Esophagus muscularis mucosa (tissue), 4 donors: Measurements from ENCODE around the gene NPLOC4. TPM values are rescaled to one million over a fixed set of nuclear protein-coding genes. Genes with fewer than 3 reads are reported as not detected.

Experiments
- DNase-seq: peaks from one replicate; pipeline ENCODE4 v3.0.0-alpha.2; 2017; ENCODE audit errors: extremely low spot score
- H3K27ac ChIP-seq, 4 donors: fragments of 200-600 bp; sonication (generic); replicated peaks in 1 of 4; 1 replicate in 3 of 4; 2 replicates in 1 of 4; pipeline ENCODE4 v1.5.1; 2016 to 2019; ENCODE audit warnings: mild to moderate bottlenecking in 1 of 4
- H3K27me3 ChIP-seq, 4 donors: fragments of 200-600 bp; sonication (generic); one replicate each; pipeline versions ENCODE4 v1.5.1 to v1.6.0; 2016 to 2019
- H3K36me3 ChIP-seq, 4 donors: fragments of 200-600 bp; sonication (generic); one replicate each; pipeline ENCODE4 v1.5.1; 2016 to 2019
- H3K4me1 ChIP-seq, 4 donors: fragments of 200-600 bp; sonication (generic); one replicate each; pipeline ENCODE4 v1.5.1; 2016 to 2019
- H3K4me3 ChIP-seq, 4 donors: fragments of 200-600 bp; sonication (generic); 1 replicate in 2 of 4; 2 replicates in 2 of 4; pipeline ENCODE4 v1.5.1; 2016 to 2019; ENCODE audit warnings: mild to moderate bottlenecking in 4 of 4, moderate library complexity in 1 of 4
- H3K9me3 ChIP-seq, 4 donors: fragments of 200-600 bp; sonication (generic); 1 replicate in 3 of 4; 2 replicates in 1 of 4; pipeline ENCODE4 v1.5.1; 2016 to 2019
- EP300 ChIP-seq: sonication (generic); formaldehyde crosslinking; IDR thresholded peaks from one replicate; pipeline ENCODE4 v1.6.1; 2017; ENCODE audit warnings: antibody characterized with exemption
- POLR2A ChIP-seq: fragments of 450-650 bp; IDR thresholded peaks from one replicate; pipeline ENCODE4 v1.6.1; 2017; ENCODE audit warnings: antibody characterized with exemption, moderate library complexity, mild to moderate bottlenecking, low read depth
- POLR2AphosphoS5 ChIP-seq, 2 donors: sonication (generic); formaldehyde crosslinking; IDR thresholded peaks; one replicate each; pipeline ENCODE4 v1.6.1; 2017; ENCODE audit warnings: antibody characterized with exemption in 2 of 2
- whole genome bisulfite sequencing: methylation state at CpG from one replicate; pipeline ENCODE4 v1.1.5; 2018; 5-methylcytosine and 5-hydroxymethylcytosine counted together
- intact Hi-C: fragments of 100-400 bp; cut with DNase I; formaldehyde crosslinking; loops from one replicate; pipeline ENCODE4 v1.15.1; 2023
- total RNA-seq, 4 donors: library from RNA; depleted of rRNA; stranded (reverse); fragments of >200 nt; gene quantifications; one replicate each; pipeline versions ENCODE4 v1.1.0 to v1.2.1, GENCODE V29; 2016
- TF ChIP-seq, protein P1 (sequence below), 3 experiments: fragments of 200-600 bp in 2 of 3; fragments of 450-650 bp in 1 of 3; sonication (generic) in 2 of 3; IDR thresholded peaks; one replicate each; pipeline ENCODE4 v1.5.1; 2017 to 2019; ENCODE audit warnings: antibody characterized with exemption in 3 of 3, mild to moderate bottlenecking in 2 of 3, moderate library complexity in 1 of 3

NPLOC4 gene
- total RNA-seq, 4 donors from 2014 or later, result 58.1 to 86.6 (median 65.7) TPM

DNA sequence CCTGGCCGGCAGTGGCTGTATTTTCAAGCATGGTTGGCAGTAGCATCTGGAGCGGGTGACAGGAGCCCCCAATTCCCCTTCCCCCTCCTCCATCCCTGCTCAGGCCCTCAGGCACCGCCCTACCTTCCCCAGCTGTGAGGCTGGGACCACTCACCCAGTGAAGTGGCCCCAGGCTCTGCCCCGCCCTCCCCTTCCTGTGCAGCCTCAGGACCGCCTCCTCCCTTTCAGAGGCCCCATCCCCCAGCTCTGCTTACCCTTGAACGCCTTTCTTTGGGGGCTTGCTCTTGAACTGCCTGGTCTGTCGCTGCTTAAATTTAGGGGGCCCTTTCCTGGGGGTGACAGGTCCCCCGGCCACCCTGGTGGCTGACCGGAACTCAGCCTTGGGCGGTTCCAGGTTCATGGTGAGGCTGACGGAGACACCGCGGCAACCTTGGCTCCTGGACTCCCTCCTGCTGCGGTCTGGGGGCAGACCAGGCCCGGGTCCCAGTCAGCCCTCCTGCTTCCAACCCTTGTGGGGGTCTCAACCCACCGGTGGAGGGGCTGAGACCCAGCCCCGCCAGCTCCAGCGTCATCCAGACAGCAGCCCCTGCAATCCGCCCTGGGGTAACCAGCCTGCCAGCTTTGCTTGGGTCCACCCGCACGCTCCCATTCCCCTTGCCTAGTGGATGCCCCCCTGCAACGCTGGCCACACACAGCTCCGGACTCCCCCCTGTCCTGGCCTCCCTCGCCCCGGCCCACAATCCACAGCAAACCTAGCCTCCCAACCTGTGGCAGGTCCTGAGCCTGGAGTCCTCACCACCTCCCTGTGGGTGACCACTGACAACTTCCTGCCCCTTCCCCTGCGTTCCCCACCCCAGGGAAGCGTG is 16.2 kb upstream of the NPLOC4 start:
- 27% methylated on average over 8 of the region's 27 CpGs for WGBS
- no peak for TF ChIP-seq POLR2AphosphoS5 (IDR thresholded peaks at IDR 0.05)
- no peak for TF ChIP-seq POLR2A
- TF ChIP-seq EP300, result no peak
- TF ChIP-seq, protein P1, sequence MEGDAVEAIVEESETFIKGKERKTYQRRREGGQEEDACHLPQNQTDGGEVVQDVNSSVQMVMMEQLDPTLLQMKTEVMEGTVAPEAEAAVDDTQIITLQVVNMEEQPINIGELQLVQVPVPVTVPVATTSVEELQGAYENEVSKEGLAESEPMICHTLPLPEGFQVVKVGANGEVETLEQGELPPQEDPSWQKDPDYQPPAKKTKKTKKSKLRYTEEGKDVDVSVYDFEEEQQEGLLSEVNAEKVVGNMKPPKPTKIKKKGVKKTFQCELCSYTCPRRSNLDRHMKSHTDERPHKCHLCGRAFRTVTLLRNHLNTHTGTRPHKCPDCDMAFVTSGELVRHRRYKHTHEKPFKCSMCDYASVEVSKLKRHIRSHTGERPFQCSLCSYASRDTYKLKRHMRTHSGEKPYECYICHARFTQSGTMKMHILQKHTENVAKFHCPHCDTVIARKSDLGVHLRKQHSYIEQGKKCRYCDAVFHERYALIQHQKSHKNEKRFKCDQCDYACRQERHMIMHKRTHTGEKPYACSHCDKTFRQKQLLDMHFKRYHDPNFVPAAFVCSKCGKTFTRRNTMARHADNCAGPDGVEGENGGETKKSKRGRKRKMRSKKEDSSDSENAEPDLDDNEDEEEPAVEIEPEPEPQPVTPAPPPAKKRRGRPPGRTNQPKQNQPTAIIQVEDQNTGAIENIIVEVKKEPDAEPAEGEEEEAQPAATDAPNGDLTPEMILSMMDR (IDR thresholded peaks at IDR 0.05), result no peak
- H3K27ac ChIP-seq, result no peak overlapping the region
- no peak overlapping the region for H3K4me3 ChIP-seq
- H3K9me3 ChIP-seq, result peaks cover 0 to 7% (median 5%) of the 10 kb centered on the region in 4 donors
- DNase-seq, result no peak
- no peaks in the 10 kb centered on the region for H3K36me3 ChIP-seq
- peaks cover 0 to 77% (median 26%) of the 10 kb centered on the region in 4 donors for H3K27me3 ChIP-seq
- H3K4me1 ChIP-seq, result peaks cover 0 to 4% (median 1%) of the 10 kb centered on the region in 4 donors
- intact Hi-C loops, result no loop called here

DNA sequence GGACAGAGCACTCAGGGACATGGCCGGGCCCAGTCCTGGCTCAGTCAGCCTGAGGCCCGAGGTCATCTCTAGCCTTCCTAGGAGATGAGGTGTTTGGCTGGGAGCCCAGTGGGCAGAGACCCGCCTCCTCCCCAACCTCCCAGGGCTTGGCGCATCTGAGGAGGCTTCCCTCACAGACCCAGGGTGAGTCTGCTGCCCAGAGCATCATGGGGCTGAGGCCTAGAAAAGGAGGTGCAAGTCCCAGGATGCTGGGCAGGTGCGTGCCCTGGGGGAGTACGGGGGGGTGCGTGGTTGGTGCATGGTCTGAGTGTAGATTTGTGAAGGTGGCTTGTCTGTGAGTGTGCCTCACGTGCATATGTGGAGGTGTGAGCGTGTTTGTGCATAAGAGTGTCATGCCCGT is 14.8 kb upstream of the NPLOC4 start:
- no peak overlapping the region for H3K4me3 ChIP-seq
- H3K36me3 ChIP-seq, result no peaks in the 10 kb centered on the region
- H3K9me3 ChIP-seq, result peaks cover 0 to 7% (median 5%) of the 10 kb centered on the region in 4 donors
- 89% methylated on average over 8 of the region's 10 CpGs for WGBS
- intact Hi-C loops, result no loop called here
- no peak for TF ChIP-seq POLR2AphosphoS5 (IDR thresholded peaks at IDR 0.05)
- TF ChIP-seq, protein P1 (IDR thresholded peaks at IDR 0.05), result no peak
- no peak for TF ChIP-seq POLR2A
- TF ChIP-seq EP300, result no peak
- no peak overlapping the region for H3K27ac ChIP-seq
- DNase-seq, result no peak
- H3K27me3 ChIP-seq, result peaks cover 0 to 92% (median 28%) of the 10 kb centered on the region in 4 donors
- H3K4me1 ChIP-seq, result peaks cover 0 to 8% (median 3%) of the 10 kb centered on the region in 4 donors

DNA sequence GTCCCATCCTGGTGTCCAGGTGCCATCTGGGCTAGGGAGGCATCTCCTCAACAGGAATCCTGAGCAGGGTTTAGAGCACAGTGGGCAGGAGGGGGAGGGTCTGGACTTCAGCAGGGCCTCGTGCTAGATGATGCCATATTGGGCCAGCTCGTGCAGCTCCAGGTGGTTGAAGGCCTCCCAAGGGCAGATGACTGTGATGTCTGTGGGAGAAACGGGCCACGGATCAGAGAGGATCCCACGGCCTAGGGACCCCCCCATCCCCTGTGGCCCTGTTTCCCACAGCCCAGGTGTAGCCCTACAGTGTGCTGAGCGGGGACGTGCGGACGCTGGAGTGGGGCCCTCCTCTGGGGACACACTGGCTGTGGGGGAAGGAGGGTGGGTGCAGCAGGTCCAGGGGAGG is 14.0 kb upstream of the NPLOC4 start:
- no peak overlapping the region for H3K4me3 ChIP-seq
- no peak for DNase-seq
- H3K4me1 ChIP-seq, result peaks cover 0 to 8% (median 3%) of the 10 kb centered on the region in 4 donors
- TF ChIP-seq POLR2AphosphoS5 (IDR thresholded peaks at IDR 0.05) (no peak), POLR2A (no peak), EP300 (no peak)
- TF ChIP-seq, protein P1 (IDR thresholded peaks at IDR 0.05), result no peak
- intact Hi-C loops, result no loop called here
- WGBS, result 71% methylated on average over 5 of the region's 9 CpGs
- no peak overlapping the region for H3K27ac ChIP-seq
- H3K27me3 ChIP-seq, result peaks cover 0 to 92% (median 28%) of the 10 kb centered on the region in 4 donors
- H3K9me3 ChIP-seq, result peaks cover 0 to 7% (median 5%) of the 10 kb centered on the region in 4 donors
- H3K36me3 ChIP-seq, result no peaks in the 10 kb centered on the region

DNA sequence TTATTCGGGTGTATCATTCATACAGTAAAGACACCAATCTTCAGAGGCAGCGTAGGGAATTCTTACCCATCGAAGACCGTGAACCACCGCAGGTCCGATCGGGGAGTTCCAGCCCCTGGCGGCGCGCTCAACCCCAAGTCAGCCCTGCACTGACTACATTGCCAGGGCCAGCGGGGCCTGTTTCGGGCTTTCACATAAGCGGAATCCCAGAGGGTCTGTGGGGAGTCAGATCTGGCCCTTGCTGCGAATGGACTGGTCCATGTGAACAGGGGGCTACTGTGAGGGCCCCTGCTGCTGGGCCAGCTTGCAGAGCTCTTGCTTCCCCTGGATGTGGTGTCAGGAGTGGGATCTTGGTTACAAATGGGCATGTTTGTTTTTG is 11.8 kb upstream of the NPLOC4 start:
- H3K27me3 ChIP-seq, result peaks cover 0 to 71% (median 28%) of the 10 kb centered on the region in 4 donors
- intact Hi-C loops, result no loop called here
- H3K4me3 ChIP-seq, result no peak overlapping the region
- no peak for DNase-seq
- no peaks in the 10 kb centered on the region for H3K36me3 ChIP-seq
- H3K27ac ChIP-seq, result no peak overlapping the region
- H3K9me3 ChIP-seq, result peaks cover 0 to 7% (median 5%) of the 10 kb centered on the region in 4 donors
- peaks cover 0 to 8% (median 3%) of the 10 kb centered on the region in 4 donors for H3K4me1 ChIP-seq
- WGBS, result 48% methylated on average over 10 of the region's 14 CpGs
- TF ChIP-seq, protein P1 (IDR thresholded peaks at IDR 0.05), result no peak
- TF ChIP-seq EP300 (no peak), POLR2A (no peak), POLR2AphosphoS5 (IDR thresholded peaks at IDR 0.05) (no peak)
